ENCODE results near the gene STX16. TPM values are rescaled to one million over a fixed set of nuclear protein-coding genes. Genes with fewer than 3 reads are reported as not detected.

STX16 gene
- total RNA-seq, 1 donor from 2014 or later = 47.7 TPM

DNA sequence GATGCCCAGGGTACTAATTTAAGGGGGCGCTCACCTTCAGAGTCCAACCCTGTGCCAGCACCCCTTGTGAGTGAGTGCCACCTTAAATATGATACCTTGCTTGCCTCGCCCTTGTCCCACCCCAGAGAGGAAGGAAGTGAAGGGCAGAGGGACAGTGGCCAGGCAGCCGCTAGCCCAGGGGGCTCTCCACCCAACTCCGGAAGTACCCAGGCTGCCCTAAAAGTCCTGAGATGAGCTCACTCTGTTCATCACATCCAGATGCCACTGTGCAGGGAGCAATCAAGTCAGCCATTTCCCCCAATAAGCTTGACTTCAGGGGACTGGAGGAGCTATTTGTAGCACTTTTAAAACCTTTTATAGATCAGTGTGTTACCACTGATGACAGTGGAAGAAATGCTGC, 25.0 kb upstream of the STX16 start:
- FAIRE-seq (no peak), DNase-seq (ENCODE audit: low read depth) (no peak)
- no peak overlapping the region for H3K4me3 ChIP-seq (ENCODE audit: low read depth, low read length)
- H3K36me3 ChIP-seq (ENCODE audit: control insufficient read depth, insufficient read depth, low read length) = no peaks in the 10 kb centered on the region
- no peaks in the 10 kb centered on the region for H3K27me3 ChIP-seq (ENCODE audit: control insufficient read depth, insufficient read depth, low read length)
- TF ChIP-seq, protein P1, sequence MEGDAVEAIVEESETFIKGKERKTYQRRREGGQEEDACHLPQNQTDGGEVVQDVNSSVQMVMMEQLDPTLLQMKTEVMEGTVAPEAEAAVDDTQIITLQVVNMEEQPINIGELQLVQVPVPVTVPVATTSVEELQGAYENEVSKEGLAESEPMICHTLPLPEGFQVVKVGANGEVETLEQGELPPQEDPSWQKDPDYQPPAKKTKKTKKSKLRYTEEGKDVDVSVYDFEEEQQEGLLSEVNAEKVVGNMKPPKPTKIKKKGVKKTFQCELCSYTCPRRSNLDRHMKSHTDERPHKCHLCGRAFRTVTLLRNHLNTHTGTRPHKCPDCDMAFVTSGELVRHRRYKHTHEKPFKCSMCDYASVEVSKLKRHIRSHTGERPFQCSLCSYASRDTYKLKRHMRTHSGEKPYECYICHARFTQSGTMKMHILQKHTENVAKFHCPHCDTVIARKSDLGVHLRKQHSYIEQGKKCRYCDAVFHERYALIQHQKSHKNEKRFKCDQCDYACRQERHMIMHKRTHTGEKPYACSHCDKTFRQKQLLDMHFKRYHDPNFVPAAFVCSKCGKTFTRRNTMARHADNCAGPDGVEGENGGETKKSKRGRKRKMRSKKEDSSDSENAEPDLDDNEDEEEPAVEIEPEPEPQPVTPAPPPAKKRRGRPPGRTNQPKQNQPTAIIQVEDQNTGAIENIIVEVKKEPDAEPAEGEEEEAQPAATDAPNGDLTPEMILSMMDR (IDR thresholded peaks at IDR 0.05; ENCODE audit: insufficient read depth, low read length, severe bottlenecking) = no peak

DNA sequence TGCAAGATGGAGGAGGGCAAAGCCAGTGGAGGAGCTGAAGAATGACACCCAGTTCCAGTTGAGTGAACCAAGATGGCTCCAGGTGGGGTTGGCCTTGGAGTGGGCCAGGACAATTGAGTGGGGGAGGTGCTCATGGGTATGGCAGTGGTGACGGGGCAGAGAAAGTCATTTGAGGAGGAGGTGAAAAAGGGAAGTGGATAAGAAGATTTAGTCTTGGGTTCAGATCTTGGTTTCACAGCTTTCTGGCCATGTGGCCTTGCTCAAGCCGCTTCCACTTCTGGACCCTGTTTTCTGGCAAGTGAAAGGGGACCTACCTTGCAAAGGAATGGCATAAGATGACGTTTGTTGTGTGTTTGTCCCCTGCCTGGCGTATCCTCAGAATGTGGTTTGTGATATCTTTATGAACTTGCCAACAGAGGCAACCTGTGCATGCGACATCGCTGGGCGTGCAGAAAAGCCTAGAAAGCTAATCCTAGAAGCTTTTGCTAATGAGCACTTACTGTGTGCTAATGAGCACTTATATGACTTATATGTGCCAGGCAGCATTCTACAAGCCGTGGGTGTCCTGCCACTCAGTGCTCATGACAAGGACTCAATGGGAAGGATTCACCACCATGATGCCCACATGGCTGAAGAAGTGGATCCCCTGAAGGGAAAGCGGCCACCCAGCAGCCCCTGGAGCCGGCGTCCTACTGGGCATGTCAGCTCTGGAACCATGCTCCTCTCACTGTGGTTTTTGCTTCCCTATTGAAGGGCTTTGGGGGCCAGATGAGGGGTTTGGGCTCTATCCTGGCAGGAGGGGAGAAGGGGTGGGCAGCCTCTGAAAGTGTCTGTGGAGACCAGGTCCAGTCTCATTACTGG, 23.6 kb upstream of the STX16 start:
- H3K36me3 ChIP-seq (ENCODE audit: control insufficient read depth, insufficient read depth, low read length) = no peaks in the 10 kb centered on the region
- TF ChIP-seq, protein P1 (IDR thresholded peaks at IDR 0.05; ENCODE audit: insufficient read depth, low read length, severe bottlenecking) = no peak
- DNase-seq (ENCODE audit: low read depth) (no peak), FAIRE-seq (no peak)
- no peak overlapping the region for H3K4me3 ChIP-seq (ENCODE audit: low read depth, low read length)
- H3K27me3 ChIP-seq (ENCODE audit: control insufficient read depth, insufficient read depth, low read length) = no peaks in the 10 kb centered on the region

DNA sequence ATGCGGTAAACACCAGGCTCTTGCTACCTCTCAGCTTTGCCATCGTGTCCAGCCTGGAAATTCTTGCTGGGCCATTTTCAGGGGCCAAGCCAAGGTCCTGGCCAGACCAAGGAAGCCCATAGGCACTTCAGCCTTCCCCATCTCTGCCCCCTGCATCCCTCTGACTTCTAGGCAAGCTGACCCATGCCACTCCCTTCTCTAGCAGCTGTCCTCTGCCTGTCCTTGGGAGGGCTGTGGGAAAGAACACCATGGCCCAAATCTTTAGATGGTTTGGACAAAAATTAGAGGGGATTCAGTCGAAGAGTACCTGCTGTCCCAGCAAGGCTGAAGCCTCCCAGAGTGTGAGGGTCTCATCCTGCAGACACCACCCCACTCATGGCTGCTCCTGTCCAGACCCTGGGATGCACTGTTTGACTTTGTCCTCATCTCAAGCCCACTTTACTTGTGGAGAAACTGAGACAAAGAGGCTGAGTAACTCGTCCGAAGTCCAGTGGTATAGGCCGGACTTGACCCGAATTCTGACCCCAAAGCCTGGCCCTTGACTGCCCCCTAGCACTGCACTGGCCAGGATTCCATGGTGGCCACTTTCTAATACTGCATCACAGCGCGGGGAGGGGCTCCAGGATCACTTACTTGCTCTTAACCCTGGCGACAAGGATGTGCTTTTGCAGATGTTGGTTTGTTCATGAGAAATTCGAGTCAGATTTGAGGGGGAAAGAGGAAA, 22.4 kb upstream of the STX16 start:
- FAIRE-seq (no peak), DNase-seq (ENCODE audit: low read depth) (no peak)
- no peaks in the 10 kb centered on the region for H3K36me3 ChIP-seq (ENCODE audit: control insufficient read depth, insufficient read depth, low read length)
- H3K4me3 ChIP-seq (ENCODE audit: low read depth, low read length) = no peak overlapping the region
- TF ChIP-seq, protein P1 (IDR thresholded peaks at IDR 0.05; ENCODE audit: insufficient read depth, low read length, severe bottlenecking) = no peak
- no peaks in the 10 kb centered on the region for H3K27me3 ChIP-seq (ENCODE audit: control insufficient read depth, insufficient read depth, low read length)

DNA sequence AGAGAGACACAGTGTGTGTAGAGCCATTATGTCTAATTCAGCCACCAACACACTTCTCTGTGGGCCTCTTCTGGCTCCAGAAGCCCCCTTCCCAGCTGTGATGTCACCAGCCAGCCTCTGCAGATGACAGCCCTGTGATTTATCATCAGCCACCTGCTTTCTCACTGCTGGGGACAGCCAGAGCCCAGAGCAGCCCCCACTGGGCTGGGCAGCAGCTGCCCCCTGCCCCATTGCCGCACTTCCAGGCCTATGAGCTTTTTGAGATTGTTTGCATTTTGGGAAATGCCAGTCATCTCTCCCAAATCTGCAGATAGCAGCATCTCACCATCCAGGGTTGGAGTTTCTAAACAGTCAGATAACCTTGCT, 21.9 kb upstream of the STX16 start:
- no peak for DNase-seq (ENCODE audit: low read depth)

DNA sequence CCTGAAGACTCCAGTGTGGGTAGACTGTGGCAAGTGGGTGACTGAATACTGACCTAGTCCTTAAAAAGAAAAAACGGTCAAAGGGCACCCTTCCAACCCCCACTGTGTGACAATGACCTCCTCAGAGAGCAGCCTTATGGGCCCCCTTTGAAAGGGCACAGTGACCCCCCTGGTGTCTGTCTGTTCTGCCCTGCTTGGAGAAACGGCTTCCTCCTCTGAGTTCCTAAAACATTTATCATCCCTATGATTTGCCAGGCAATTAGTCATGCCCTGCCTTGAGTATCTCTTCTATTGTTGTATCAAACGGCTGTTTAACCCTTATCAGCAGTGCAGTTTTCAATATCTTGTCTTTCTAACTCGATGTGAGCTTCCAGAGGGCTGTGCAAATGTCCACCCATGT, 21.0 kb upstream of the STX16 start:
- TF ChIP-seq, protein P1 (IDR thresholded peaks at IDR 0.05; ENCODE audit: insufficient read depth, low read length, severe bottlenecking) = no peak
- Histone ChIP-seq H3K4me3 (ENCODE audit: low read depth, low read length) (no peak overlapping the region), H3K36me3 (ENCODE audit: control insufficient read depth, insufficient read depth, low read length) (no peaks in the 10 kb centered on the region), H3K27me3 (ENCODE audit: control insufficient read depth, insufficient read depth, low read length) (no peaks in the 10 kb centered on the region)
- DNase-seq (ENCODE audit: low read depth) (peak; percentile 82), FAIRE-seq (no peak)

More for the DNA sequence above, 21.9 kb upstream of the STX16 start:
- Histone ChIP-seq H3K27me3 (ENCODE audit: control insufficient read depth, insufficient read depth, low read length) (no peaks in the 10 kb centered on the region), H3K36me3 (ENCODE audit: control insufficient read depth, insufficient read depth, low read length) (no peaks in the 10 kb centered on the region), H3K4me3 (ENCODE audit: low read depth, low read length) (no peak overlapping the region)
- FAIRE-seq = no peak
- TF ChIP-seq, protein P1 (IDR thresholded peaks at IDR 0.05; ENCODE audit: insufficient read depth, low read length, severe bottlenecking) = no peak
